K562 (cell line): ENCODE measurements around the gene RAI1. TPM values are rescaled to one million over a fixed set of nuclear protein-coding genes. Genes with fewer than 3 reads are reported as not detected.

Source experiments
- CBX3 ChIP-seq, 2 experiments: IDR thresholded peaks; 1 replicate in 1 of 2; 2 replicates in 1 of 2; pipeline ENCODE4 v1.6.1; 2012; ENCODE audit warnings: inconsistent platforms in 2 of 2, low read length in 2 of 2, borderline replicate concordance in 1 of 2, control low read depth in 1 of 2
- HEY1 ChIP-seq: fragments of 250-450 bp; sonication (Bioruptor Pico); IDR thresholded peaks from 2 replicates; pipeline ENCODE4 v1.5.0; 2020; ENCODE audit warnings: mild to moderate bottlenecking, moderate library complexity, borderline replicate concordance
- MAFK ChIP-seq: IDR thresholded peaks from 2 replicates; pipeline ENCODE4 v1.6.1; 2011; ENCODE audit warnings: low read length, improper control_type of control experiment
- NCOA2 ChIP-seq, 2 experiments: fragments of 450-650 bp; IDR thresholded peaks; 2 replicates each; pipeline ENCODE4 v1.6.1; 2018; ENCODE audit warnings: mild to moderate bottlenecking in 2 of 2, moderate library complexity in 1 of 2; ENCODE audit not compliant: partially characterized antibody in 2 of 2
- POLR2A ChIP-seq: fragments of 450-650 bp; conservative IDR thresholded peaks from 2 replicates; pipeline ENCODE4 v1.6.1; 2016
- POLR2AphosphoS2 ChIP-seq: IDR thresholded peaks from 2 replicates; pipeline ENCODE4 v1.6.1; 2012; ENCODE audit warnings: low read length, improper control_type of control experiment
- RBM15 ChIP-seq: fragments of 200-400 bp; formaldehyde crosslinking; IDR thresholded peaks from 2 replicates; pipeline ENCODE4 v1.6.1; 2018; ENCODE audit warnings: mild to moderate bottlenecking, low read length, moderate library complexity; ENCODE audit not compliant: insufficient read depth
- RBM22 ChIP-seq: fragments of 200-400 bp; formaldehyde crosslinking; IDR thresholded peaks from 2 replicates; pipeline ENCODE4 v1.6.1; 2018; ENCODE audit warnings: low read length, low read depth; ENCODE audit not compliant: poor library complexity, severe bottlenecking
- RBM25 ChIP-seq: fragments of 200-400 bp; formaldehyde crosslinking; IDR thresholded peaks from 2 replicates; pipeline ENCODE4 v1.6.1; 2018; ENCODE audit warnings: low read length, low read depth, moderate library complexity; ENCODE audit not compliant: severe bottlenecking
- STAG1 ChIP-seq: sonication (generic); formaldehyde crosslinking; IDR thresholded peaks from 2 replicates; pipeline ENCODE4 v1.5.0; 2020; ENCODE audit warnings: missing genetic modification reagents, borderline replicate concordance
- ZNF143 ChIP-seq: sonication (generic); formaldehyde crosslinking; IDR thresholded peaks from 2 replicates; pipeline ENCODE4 v1.9.0; 2022; ENCODE audit warnings: mild to moderate bottlenecking, missing genetic modification reagents
- ZSCAN32 ChIP-seq: fragments of 450-650 bp; formaldehyde crosslinking; IDR thresholded peaks from 2 replicates; pipeline ENCODE4 v1.4.0; 2020; ENCODE audit warnings: mild to moderate bottlenecking, moderate library complexity
- polyA plus RNA-seq, 8 experiments: library from polyadenylated mRNA; depleted of rRNA in 4 of 8; stranded (reverse) in 5 of 8; unstranded in 3 of 8; fragments of >200 nt; fragmentation: Nextera tagmentation in 2 of 8; fragmentation: Illumina TruSeq in 1 of 8; extraction: Ambion mirVana in 2 of 8; extraction: Trizol in 1 of 8; gene quantifications; 2 replicates each; pipeline versions ENCODE4 v1.2.1 to v1.2.3, GENCODE V29; 2011 to 2014; ENCODE audit warnings: inconsistent platforms in 1 of 8, missing spikeins in 1 of 8
- total RNA-seq, 7 experiments: library from RNA; depleted of rRNA in 6 of 7; stranded (reverse); fragments of >200 nt in 6 of 7; fragmentation: Illumina TruSeq in 2 of 7; extraction: Trizol in 2 of 7; gene quantifications; 2 replicates each; pipeline versions ENCODE4 v1.2.1 to v1.2.3, GENCODE V29; 2011 to 2021; ENCODE audit warnings: low replicate concordance in 1 of 7
- TF ChIP-seq, protein P1 (sequence below): fragments of 450-650 bp; IDR thresholded peaks from 2 replicates; pipeline ENCODE4 v1.6.1; 2016; ENCODE audit warnings: mild to moderate bottlenecking
- TF ChIP-seq, protein P2 (sequence below): sonication (generic); formaldehyde crosslinking; IDR thresholded peaks from 2 replicates; pipeline ENCODE4 v1.8.0; 2022; ENCODE audit warnings: mild to moderate bottlenecking, low read depth, missing genetic modification reagents
- TF ChIP-seq, protein P3 (sequence below): fragments of 250-450 bp; sonication (Bioruptor Pico); IDR thresholded peaks from 2 replicates; pipeline ENCODE4 v1.4.0; 2020
- TF ChIP-seq, protein P4 (sequence below): fragments of 450-650 bp; IDR thresholded peaks from 2 replicates; pipeline ENCODE4 v1.6.1; 2017; ENCODE audit warnings: antibody characterized with exemption

Gene RAI1
- total and polyA plus RNA-seq, 9 of the 15 experiments (the other 6 are each of a cell fraction or from before 2014, with no cell fraction given) = 0.68 to 19.9 (median 5.5) TPM

DNA sequence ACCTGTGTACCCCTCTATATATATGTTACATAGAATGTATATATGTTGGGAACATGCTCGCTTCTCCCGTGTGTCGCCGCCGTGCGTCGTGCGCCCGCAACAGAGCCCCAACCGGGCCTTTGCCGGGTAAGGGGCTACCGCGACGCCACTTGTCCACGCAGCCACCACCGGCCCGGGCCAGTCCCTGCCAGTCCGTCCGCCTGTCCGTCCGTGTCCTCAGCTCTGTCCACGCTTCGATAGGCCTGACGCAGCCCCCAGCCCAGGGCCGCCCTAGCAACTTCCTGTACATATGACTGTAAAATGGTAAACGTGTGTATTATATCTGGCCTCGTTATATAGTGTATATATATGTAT is 129.6 kb downstream of the RAI1 start (continued):
- TF ChIP-seq, protein P1, sequence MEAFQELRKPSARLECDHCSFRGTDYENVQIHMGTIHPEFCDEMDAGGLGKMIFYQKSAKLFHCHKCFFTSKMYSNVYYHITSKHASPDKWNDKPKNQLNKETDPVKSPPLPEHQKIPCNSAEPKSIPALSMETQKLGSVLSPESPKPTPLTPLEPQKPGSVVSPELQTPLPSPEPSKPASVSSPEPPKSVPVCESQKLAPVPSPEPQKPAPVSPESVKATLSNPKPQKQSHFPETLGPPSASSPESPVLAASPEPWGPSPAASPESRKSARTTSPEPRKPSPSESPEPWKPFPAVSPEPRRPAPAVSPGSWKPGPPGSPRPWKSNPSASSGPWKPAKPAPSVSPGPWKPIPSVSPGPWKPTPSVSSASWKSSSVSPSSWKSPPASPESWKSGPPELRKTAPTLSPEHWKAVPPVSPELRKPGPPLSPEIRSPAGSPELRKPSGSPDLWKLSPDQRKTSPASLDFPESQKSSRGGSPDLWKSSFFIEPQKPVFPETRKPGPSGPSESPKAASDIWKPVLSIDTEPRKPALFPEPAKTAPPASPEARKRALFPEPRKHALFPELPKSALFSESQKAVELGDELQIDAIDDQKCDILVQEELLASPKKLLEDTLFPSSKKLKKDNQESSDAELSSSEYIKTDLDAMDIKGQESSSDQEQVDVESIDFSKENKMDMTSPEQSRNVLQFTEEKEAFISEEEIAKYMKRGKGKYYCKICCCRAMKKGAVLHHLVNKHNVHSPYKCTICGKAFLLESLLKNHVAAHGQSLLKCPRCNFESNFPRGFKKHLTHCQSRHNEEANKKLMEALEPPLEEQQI = no peak
- TF ChIP-seq, protein P2, sequence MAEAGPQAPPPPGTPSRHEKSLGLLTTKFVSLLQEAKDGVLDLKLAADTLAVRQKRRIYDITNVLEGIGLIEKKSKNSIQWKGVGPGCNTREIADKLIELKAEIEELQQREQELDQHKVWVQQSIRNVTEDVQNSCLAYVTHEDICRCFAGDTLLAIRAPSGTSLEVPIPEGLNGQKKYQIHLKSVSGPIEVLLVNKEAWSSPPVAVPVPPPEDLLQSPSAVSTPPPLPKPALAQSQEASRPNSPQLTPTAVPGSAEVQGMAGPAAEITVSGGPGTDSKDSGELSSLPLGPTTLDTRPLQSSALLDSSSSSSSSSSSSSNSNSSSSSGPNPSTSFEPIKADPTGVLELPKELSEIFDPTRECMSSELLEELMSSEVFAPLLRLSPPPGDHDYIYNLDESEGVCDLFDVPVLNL = no peak
- TF ChIP-seq STAG1 (CRISPR knock-in tag) (no peak), ZNF143 (no peak), NCOA2 (IDR thresholded peaks at IDR 0.05; ENCODE audit: partially characterized antibody in 2 of 2) (no peak), MAFK (no peak), POLR2AphosphoS2 (peak; percentile 23; the same call in 1 of the 2 replicates), HEY1 (no peak), RBM15 (no peak), RBM22 (peak; percentile 61), ZSCAN32 (CRISPR knock-in tag) (no peak), CBX3 (IDR thresholded peaks at IDR 0.05; ENCODE audit: borderline replicate concordance in 1 of 2, low read length in 2 of 2) (no peak), RBM25 (no peak), POLR2A (peak; percentile 9; the same call in 1 of the 2 replicates)
- TF ChIP-seq, protein P3, sequence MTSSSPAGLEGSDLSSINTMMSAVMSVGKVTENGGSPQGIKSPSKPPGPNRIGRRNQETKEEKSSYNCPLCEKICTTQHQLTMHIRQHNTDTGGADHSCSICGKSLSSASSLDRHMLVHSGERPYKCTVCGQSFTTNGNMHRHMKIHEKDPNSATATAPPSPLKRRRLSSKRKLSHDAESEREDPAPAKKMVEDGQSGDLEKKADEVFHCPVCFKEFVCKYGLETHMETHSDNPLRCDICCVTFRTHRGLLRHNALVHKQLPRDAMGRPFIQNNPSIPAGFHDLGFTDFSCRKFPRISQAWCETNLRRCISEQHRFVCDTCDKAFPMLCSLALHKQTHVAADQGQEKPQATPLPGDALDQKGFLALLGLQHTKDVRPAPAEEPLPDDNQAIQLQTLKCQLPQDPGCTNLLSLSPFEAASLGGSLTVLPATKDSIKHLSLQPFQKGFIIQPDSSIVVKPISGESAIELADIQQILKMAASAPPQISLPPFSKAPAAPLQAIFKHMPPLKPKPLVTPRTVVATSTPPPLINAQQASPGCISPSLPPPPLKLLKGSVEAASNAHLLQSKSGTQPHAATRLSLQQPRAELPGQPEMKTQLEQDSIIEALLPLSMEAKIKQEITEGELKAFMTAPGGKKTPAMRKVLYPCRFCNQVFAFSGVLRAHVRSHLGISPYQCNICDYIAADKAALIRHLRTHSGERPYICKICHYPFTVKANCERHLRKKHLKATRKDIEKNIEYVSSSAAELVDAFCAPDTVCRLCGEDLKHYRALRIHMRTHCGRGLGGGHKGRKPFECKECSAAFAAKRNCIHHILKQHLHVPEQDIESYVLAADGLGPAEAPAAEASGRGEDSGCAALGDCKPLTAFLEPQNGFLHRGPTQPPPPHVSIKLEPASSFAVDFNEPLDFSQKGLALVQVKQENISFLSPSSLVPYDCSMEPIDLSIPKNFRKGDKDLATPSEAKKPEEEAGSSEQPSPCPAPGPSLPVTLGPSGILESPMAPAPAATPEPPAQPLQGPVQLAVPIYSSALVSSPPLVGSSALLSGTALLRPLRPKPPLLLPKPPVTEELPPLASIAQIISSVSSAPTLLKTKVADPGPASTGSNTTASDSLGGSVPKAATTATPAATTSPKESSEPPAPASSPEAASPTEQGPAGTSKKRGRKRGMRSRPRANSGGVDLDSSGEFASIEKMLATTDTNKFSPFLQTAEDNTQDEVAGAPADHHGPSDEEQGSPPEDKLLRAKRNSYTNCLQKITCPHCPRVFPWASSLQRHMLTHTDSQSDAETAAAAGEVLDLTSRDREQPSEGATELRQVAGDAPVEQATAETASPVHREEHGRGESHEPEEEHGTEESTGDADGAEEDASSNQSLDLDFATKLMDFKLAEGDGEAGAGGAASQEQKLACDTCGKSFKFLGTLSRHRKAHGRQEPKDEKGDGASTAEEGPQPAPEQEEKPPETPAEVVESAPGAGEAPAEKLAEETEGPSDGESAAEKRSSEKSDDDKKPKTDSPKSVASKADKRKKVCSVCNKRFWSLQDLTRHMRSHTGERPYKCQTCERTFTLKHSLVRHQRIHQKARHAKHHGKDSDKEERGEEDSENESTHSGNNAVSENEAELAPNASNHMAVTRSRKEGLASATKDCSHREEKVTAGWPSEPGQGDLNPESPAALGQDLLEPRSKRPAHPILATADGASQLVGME = no peak
- TF ChIP-seq, protein P4, sequence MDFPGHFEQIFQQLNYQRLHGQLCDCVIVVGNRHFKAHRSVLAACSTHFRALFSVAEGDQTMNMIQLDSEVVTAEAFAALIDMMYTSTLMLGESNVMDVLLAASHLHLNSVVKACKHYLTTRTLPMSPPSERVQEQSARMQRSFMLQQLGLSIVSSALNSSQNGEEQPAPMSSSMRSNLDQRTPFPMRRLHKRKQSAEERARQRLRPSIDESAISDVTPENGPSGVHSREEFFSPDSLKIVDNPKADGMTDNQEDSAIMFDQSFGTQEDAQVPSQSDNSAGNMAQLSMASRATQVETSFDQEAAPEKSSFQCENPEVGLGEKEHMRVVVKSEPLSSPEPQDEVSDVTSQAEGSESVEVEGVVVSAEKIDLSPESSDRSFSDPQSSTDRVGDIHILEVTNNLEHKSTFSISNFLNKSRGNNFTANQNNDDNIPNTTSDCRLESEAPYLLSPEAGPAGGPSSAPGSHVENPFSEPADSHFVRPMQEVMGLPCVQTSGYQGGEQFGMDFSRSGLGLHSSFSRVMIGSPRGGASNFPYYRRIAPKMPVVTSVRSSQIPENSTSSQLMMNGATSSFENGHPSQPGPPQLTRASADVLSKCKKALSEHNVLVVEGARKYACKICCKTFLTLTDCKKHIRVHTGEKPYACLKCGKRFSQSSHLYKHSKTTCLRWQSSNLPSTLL = no peak
